ENCODE data around the gene ARMC9. TPM values are rescaled to one million over a fixed set of nuclear protein-coding genes. Genes with fewer than 3 reads are reported as not detected.

ARMC9 gene
- total RNA-seq, 2 experiments from 2014 or later = 1.0 to 1.4 TPM

DNA sequence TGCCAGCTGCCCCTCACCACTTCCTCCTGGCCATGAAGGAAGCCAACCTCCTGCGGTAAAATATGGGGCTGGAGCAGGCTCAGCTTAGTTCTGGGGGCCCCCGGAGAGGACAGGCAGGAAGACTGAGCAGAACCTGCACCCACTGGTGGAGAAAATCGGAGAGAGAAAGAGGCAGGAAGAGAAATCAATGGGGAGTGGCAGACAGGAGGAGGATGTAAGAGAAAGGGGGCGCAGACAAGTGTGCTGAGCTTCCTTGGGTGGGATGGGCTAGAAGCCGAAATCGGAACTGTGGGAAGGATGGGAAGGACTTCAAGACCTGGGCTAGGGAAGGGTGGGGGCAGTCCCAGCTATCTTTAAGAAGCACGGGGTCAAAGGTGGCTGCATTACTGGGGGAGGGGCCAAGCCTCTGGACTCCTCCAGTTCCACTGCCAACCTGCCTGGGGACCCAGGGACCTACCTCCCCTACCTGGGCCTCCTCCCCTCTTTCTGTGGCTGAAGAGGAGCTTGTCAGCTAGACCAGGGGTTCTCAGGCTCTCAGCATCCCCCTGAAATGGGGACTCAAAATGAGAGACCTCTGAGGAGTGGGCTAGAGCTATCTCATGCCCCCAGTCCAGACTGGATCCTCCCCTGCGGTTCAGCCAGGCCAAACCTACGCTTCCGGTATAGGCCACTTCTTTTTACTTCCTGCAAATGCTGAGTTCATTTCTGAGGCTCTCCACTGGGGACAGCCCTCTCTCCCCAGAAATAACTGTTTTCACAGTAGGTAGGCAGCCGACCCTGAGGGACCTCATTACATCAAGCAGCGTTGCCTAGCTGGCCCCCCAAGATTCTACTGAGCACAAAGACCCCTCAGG lies 163.5 kb downstream of the ARMC9 start:
- no peak overlapping the region for H3K4me3 Mint-ChIP-seq
- intact Hi-C loops (cut with micrococcal nuclease) = no loop called here
- CTCF ChIA-PET = interaction anchor here (0.6 to 1.3 kb wide), 2 partner anchors 56 to 90 kb away, joined by 3 read pairs; no protein-coding TSS in a partner anchor
- DNase-seq = peak; percentile 21
- H3K27ac Mint-ChIP-seq = no peak overlapping the region
- no peaks in the 10 kb centered on the region for H3K36me3 Mint-ChIP-seq (ENCODE audit: low read depth)
- no peaks in the 10 kb centered on the region for H3K27me3 Mint-ChIP-seq (ENCODE audit: low read depth)
- peaks cover 8% of the 10 kb centered on the region for H3K4me1 Mint-ChIP-seq (ENCODE audit: low read depth)
- no peaks in the 10 kb centered on the region for H3K9me3 Mint-ChIP-seq

DNA sequence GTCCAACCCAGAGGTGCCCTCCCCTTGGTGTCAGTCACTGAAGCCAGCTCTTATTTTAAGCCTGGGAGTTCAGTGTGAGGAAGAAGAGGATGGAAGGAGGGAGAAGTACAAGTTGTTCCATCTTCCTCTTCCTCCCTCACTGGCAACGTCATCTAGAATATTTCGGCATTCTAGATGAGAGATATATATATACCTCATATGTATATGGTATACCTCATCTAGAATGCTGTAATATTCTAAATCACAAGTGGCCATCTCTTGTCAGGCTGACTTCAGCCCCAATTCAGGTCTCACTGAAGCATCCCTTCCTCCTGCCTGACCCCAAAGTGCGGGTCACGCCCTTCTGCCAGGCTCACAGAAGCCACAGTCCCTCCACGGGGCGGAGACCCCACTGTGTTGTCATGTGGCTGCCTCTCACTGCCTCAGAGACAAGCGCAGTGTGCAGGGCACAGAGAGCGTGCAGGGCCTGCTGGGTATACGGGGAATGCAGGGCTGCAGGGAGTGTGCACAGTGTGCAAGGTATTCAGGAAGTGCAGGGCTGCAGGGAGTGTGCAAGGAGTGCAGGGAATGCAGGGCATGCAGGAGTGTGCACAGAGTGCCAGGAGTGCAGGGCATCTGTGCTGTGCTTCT lies 164.2 kb downstream of the ARMC9 start:
- no peaks in the 10 kb centered on the region for H3K36me3 Mint-ChIP-seq (ENCODE audit: low read depth)
- H3K4me1 Mint-ChIP-seq (ENCODE audit: low read depth) = peaks cover 8% of the 10 kb centered on the region
- H3K27me3 Mint-ChIP-seq (ENCODE audit: low read depth) = no peaks in the 10 kb centered on the region
- H3K4me3 Mint-ChIP-seq = no peak overlapping the region
- no peak overlapping the region for H3K27ac Mint-ChIP-seq
- intact Hi-C loops (cut with micrococcal nuclease) = no loop called here
- no peaks in the 10 kb centered on the region for H3K9me3 Mint-ChIP-seq
- no peak for DNase-seq
- CTCF ChIA-PET = interaction anchor here (1.3 kb wide), 1 partner anchor 89 kb away, joined by 3 read pairs; no protein-coding TSS in a partner anchor

DNA sequence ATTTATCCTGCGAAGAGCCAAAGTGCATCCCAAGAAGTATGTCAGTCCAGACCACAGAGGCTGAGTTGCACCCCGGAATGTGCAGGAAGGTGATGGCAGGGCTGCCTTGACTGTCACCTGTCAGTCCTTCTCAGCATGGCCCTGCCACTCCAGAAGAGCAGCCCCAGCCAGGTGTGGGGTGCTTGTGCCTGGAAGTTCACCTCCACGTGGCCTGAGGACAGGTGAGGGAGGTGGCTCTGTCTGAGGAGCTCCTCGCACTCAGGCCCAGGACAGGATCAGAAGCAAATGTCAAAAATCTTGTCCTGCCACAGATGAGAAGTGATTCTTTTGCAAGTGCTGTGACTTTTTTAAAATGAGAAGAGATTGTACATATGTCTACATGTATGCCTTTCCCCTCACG lies 165.6 kb downstream of the ARMC9 start:
- no peak for DNase-seq
- Mint-ChIP-seq H3K4me3 (no peak overlapping the region), H3K27me3 (ENCODE audit: low read depth) (no peaks in the 10 kb centered on the region), H3K9me3 (no peaks in the 10 kb centered on the region), H3K36me3 (ENCODE audit: low read depth) (no peaks in the 10 kb centered on the region), H3K4me1 (ENCODE audit: low read depth) (peaks cover 8% of the 10 kb centered on the region), H3K27ac (no peak overlapping the region)
- CTCF ChIA-PET = interaction anchor here (2.2 kb wide), 1 partner anchor 11 kb away, joined by 6 read pairs; no protein-coding TSS in a partner anchor
- intact Hi-C loops (cut with micrococcal nuclease) = no loop called here

DNA sequence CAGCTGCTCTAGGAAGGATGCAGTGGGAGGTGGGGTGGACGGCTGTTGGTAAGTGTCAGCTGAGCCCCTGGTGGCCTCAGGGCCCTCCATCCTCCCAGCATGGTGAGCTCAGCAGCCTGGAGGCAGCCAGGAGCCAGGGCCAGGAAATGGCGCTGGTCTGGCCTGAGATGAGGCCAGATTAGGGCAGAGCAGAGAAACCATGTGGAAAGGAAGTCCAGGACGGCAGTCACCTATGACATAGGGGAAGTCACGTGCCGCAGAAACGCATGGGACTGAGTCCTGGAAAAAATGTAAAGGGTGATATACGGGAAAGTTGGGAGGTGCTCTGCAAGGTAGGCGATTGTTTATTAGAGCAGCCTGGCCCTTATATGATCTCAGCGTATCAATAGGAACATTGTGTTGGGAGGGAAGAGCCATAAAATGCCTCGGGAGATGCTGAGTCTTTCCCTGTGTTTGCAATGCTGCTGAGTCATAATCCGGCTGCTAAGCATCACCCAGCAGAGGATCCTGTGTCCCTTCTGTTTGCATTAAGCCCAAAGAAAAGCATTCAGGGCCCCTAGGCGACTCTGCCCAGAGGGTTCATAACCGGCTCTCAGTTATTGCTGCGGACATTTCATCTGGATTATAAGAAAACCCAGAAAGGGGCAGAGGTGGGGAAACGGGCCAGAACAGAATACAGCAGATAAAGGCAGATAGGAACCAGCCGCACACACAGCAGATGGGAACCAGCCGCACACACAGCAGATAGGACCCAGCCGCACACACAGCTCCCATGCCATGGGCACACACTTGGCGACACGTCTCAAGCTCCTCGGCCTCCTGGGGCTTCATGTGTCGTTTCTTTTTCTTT lies 166.8 kb downstream of the ARMC9 start:
- Mint-ChIP-seq H3K36me3 (ENCODE audit: low read depth) (no peaks in the 10 kb centered on the region), H3K4me3 (no peak overlapping the region), H3K4me1 (ENCODE audit: low read depth) (peaks cover 8% of the 10 kb centered on the region), H3K27ac (no peak overlapping the region), H3K27me3 (ENCODE audit: low read depth) (no peaks in the 10 kb centered on the region), H3K9me3 (no peaks in the 10 kb centered on the region)
- CTCF ChIA-PET = interaction anchor here (2.2 kb wide), 1 partner anchor 10 kb away, joined by 6 read pairs; no protein-coding TSS in a partner anchor
- no peak for DNase-seq
- intact Hi-C loops (cut with micrococcal nuclease) = no loop called here

GRCh38 chr2:231367178-231367577 lies 168.7 kb downstream of the ARMC9 start:
- H3K4me3 Mint-ChIP-seq = no peak overlapping the region
- H3K4me1 Mint-ChIP-seq (ENCODE audit: low read depth) = peaks cover 3% of the 10 kb centered on the region
- no peak overlapping the region for H3K27ac Mint-ChIP-seq
- H3K27me3 Mint-ChIP-seq (ENCODE audit: low read depth) = no peaks in the 10 kb centered on the region
- no peaks in the 10 kb centered on the region for H3K9me3 Mint-ChIP-seq
- H3K36me3 Mint-ChIP-seq (ENCODE audit: low read depth) = no peaks in the 10 kb centered on the region
- DNase-seq = no peak
- intact Hi-C loops (cut with micrococcal nuclease) = no loop called here
- CTCF ChIA-PET = no interaction called here

GRCh38 chr2:231369580-231370428 lies 171.4 kb downstream of the ARMC9 start:
- intact Hi-C loops (cut with micrococcal nuclease) = no loop called here
- H3K9me3 Mint-ChIP-seq = no peaks in the 10 kb centered on the region
- no peaks in the 10 kb centered on the region for H3K4me1 Mint-ChIP-seq (ENCODE audit: low read depth)
- H3K4me3 Mint-ChIP-seq = no peak overlapping the region
- no peaks in the 10 kb centered on the region for H3K27me3 Mint-ChIP-seq (ENCODE audit: low read depth)
- no peak overlapping the region for H3K27ac Mint-ChIP-seq
- CTCF ChIA-PET = no interaction called here
- H3K36me3 Mint-ChIP-seq (ENCODE audit: low read depth) = no peaks in the 10 kb centered on the region
- DNase-seq = no peak

- CTCF ChIA-PET = no interaction called here
- no peaks in the 10 kb centered on the region for H3K4me1 Mint-ChIP-seq (ENCODE audit: low read depth)
- intact Hi-C loops (cut with micrococcal nuclease) = no loop called here
- no peak overlapping the region for H3K4me3 Mint-ChIP-seq
- H3K36me3 Mint-ChIP-seq (ENCODE audit: low read depth) = no peaks in the 10 kb centered on the region
- H3K27ac Mint-ChIP-seq = no peak overlapping the region
- H3K9me3 Mint-ChIP-seq = no peaks in the 10 kb centered on the region
- DNase-seq = no peak
- no peaks in the 10 kb centered on the region for H3K27me3 Mint-ChIP-seq (ENCODE audit: low read depth)
These were observed 172.0 kb downstream of the ARMC9 start for GRCh38 chr2:231370429-231370748.

- no peak for DNase-seq
- CTCF ChIA-PET = no interaction called here
- H3K27ac Mint-ChIP-seq = no peak overlapping the region
- no peak overlapping the region for H3K4me3 Mint-ChIP-seq
- no peaks in the 10 kb centered on the region for H3K27me3 Mint-ChIP-seq (ENCODE audit: low read depth)
- no peaks in the 10 kb centered on the region for H3K4me1 Mint-ChIP-seq (ENCODE audit: low read depth)
- no peaks in the 10 kb centered on the region for H3K9me3 Mint-ChIP-seq
- H3K36me3 Mint-ChIP-seq (ENCODE audit: low read depth) = no peaks in the 10 kb centered on the region
- intact Hi-C loops (cut with micrococcal nuclease) = no loop called here
These were observed 172.5 kb downstream of the ARMC9 start for GRCh38 chr2:231370749-231371429.

GRCh38 chr2:231371430-231372054 lies 173.1 kb downstream of the ARMC9 start:
- H3K36me3 Mint-ChIP-seq (ENCODE audit: low read depth) = no peaks in the 10 kb centered on the region
- H3K4me1 Mint-ChIP-seq (ENCODE audit: low read depth) = no peaks in the 10 kb centered on the region
- H3K27ac Mint-ChIP-seq = no peak overlapping the region
- H3K9me3 Mint-ChIP-seq = no peaks in the 10 kb centered on the region
- CTCF ChIA-PET = no interaction called here
- intact Hi-C loops (cut with micrococcal nuclease) = no loop called here
- no peaks in the 10 kb centered on the region for H3K27me3 Mint-ChIP-seq (ENCODE audit: low read depth)
- no peak for DNase-seq
- no peak overlapping the region for H3K4me3 Mint-ChIP-seq

DNA sequence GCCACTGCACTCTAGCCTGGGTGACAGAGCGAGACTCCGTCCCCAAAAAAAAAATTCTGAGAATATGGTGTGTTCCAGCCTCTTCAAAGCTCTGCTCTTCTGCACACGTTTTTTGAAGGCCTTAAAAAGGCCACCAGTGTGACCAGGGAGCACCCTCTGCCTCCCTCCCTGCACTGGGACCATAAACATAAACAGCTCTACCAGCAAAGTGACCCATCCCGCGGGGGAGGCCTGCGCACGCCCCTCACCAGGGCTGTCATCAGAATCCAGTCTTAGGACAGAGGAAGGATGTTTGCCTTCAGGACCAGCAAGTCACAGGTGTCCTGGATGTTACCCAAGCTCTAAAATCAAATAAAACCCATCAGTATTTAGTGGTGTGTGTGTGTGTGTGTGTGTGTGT lies 173.9 kb downstream of the ARMC9 start:
- Mint-ChIP-seq H3K27ac (no peak overlapping the region), H3K4me3 (no peak overlapping the region), H3K4me1 (ENCODE audit: low read depth) (no peaks in the 10 kb centered on the region), H3K36me3 (ENCODE audit: low read depth) (no peaks in the 10 kb centered on the region), H3K9me3 (no peaks in the 10 kb centered on the region), H3K27me3 (ENCODE audit: low read depth) (no peaks in the 10 kb centered on the region)
- no peak for DNase-seq
- CTCF ChIA-PET = interaction anchor here (0.7 kb wide), 1 partner anchor 28 kb away, joined by 4 read pairs; no protein-coding TSS in a partner anchor
- intact Hi-C loops (cut with micrococcal nuclease) = no loop called here

DNA sequence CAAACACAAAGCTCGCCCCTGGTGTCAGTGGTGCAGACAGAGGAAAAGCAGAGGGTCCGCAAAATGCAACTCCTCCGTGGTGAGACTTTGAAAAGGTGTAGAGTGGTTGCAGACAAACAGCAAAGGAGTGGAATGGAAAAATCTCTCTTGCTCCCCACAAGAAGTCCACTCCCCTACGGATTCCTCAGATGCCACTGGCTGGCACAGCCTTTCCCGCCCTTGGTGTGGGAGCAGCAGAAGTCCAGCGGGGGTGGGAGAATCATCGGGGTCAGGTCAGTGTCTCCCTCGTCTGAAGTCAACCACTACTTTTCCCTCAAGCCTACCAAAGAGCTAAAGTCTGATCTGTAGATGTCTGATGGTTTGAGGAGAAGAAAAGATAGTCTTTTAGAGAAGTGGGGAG lies 174.8 kb downstream of the ARMC9 start:
- H3K4me1 Mint-ChIP-seq (ENCODE audit: low read depth) = no peaks in the 10 kb centered on the region
- no peak overlapping the region for H3K4me3 Mint-ChIP-seq
- intact Hi-C loops (cut with micrococcal nuclease) = no loop called here
- no peaks in the 10 kb centered on the region for H3K9me3 Mint-ChIP-seq
- H3K27ac Mint-ChIP-seq = no peak overlapping the region
- no peaks in the 10 kb centered on the region for H3K36me3 Mint-ChIP-seq (ENCODE audit: low read depth)
- H3K27me3 Mint-ChIP-seq (ENCODE audit: low read depth) = no peaks in the 10 kb centered on the region
- DNase-seq = no peak
- CTCF ChIA-PET = no interaction called here

Measured in activated naive CD4-positive, alpha-beta T cell treated with anti-CD3 and anti-CD28 coated beads for 36 hours (primary cell).